H1 (cell line): Measurements from ENCODE around the gene CLPX. TPM values are rescaled to one million over a fixed set of nuclear protein-coding genes. Genes with fewer than 3 reads are reported as not detected.

Source experiments
- CTCF ChIA-PET: fragments of 300-600 bp; sonication (Branson Sonifier 250); formaldehyde crosslinking; loops from one replicate; lab custom pipeline; 2021; ENCODE audit not compliant: partially characterized antibody; lab: Charles Lee
- POLR2A ChIA-PET: fragments of 300-600 bp; sonication (Branson Sonifier 250); formaldehyde crosslinking; loops from one replicate; lab custom pipeline; 2021; ENCODE audit warnings: inconsistent platforms; ENCODE audit not compliant: partially characterized antibody; lab: Charles Lee
- DNase-seq, 2 experiments: peaks; one replicate each; pipeline versions ENCODE4 v3.0.0 to v3.0.0-alpha.2; 2010 to 2022; ENCODE audit warnings: low spot score in 2 of 2, low read depth in 1 of 2, mixed read lengths in 1 of 2
- FAIRE-seq: peaks from 2 replicates; lab custom pipeline; 2011; peaks lifted over from hg19 to GRCh38; lab: Jason Lieb, UNC
- H2AFZ ChIP-seq: 2 replicates; pipeline ENCODE4 v1.8.1; 2012; ENCODE audit warnings: low read length, inconsistent platforms
- H2AK5ac ChIP-seq: 2 replicates; pipeline ENCODE4 v1.6.1; 2013; ENCODE audit warnings: low read depth, low read length
- H2BK120ac ChIP-seq: replicated peaks from 2 replicates; pipeline ENCODE3; 2013; ENCODE audit warnings: low read depth, low read length, inconsistent platforms
- H2BK12ac ChIP-seq: 2 replicates; pipeline ENCODE4 v1.6.1; 2013; ENCODE audit warnings: low read depth, low read length
- H2BK15ac ChIP-seq: 2 replicates; pipeline ENCODE4 v1.6.1; 2013; ENCODE audit warnings: low read length
- H2BK20ac ChIP-seq: 2 replicates; pipeline ENCODE4 v1.6.1; 2013; ENCODE audit warnings: low read length
- H2BK5ac ChIP-seq: 2 replicates; pipeline ENCODE4 v1.6.1; 2013; ENCODE audit warnings: low read depth, low read length
- H3K14ac ChIP-seq: 2 replicates; pipeline ENCODE4 v1.6.1; 2013; ENCODE audit warnings: inconsistent platforms; ENCODE audit not compliant: insufficient read length
- H3K18ac ChIP-seq: 2 replicates; pipeline ENCODE4 v1.6.1; 2013; ENCODE audit warnings: low read length; ENCODE audit errors: extremely low read depth
- H3K23ac ChIP-seq: 2 replicates; pipeline ENCODE4 v1.6.1; 2013; ENCODE audit warnings: inconsistent platforms; ENCODE audit not compliant: insufficient read length
- H3K23me2 ChIP-seq: 2 replicates; pipeline ENCODE4 v1.6.1; 2013; ENCODE audit warnings: low read depth, low read length
- H3K27ac ChIP-seq: 2 replicates; pipeline ENCODE4 v1.6.1; 2011; ENCODE audit warnings: low read depth, low read length, inconsistent platforms
- H3K27me3 ChIP-seq, 4 experiments: replicated peaks in 1 of 4; 1 replicate in 1 of 4; 2 replicates in 3 of 4; pipeline versions ENCODE4 v1.6.1 to v1.8.1; 2011 to 2013; ENCODE audit warnings: low read length in 3 of 4, mild to moderate bottlenecking in 3 of 4, inconsistent platforms in 2 of 4, mixed read lengths in 2 of 4, moderate library complexity in 1 of 4; ENCODE audit not compliant: control insufficient read depth in 3 of 4, insufficient read depth in 3 of 4; ENCODE audit errors: extremely low read depth in 1 of 4
- H3K36me3 ChIP-seq, 4 experiments: 2 replicates each; pipeline versions ENCODE4 v1.6.1 to v1.8.1; 2011 to 2013; ENCODE audit warnings: mild to moderate bottlenecking in 4 of 4, low read length in 3 of 4, moderate library complexity in 2 of 4, control low read depth in 1 of 4, inconsistent platforms in 1 of 4; ENCODE audit not compliant: insufficient read depth in 4 of 4, control insufficient read depth in 2 of 4
- H3K4ac ChIP-seq: replicated peaks from 2 replicates; pipeline ENCODE3; 2013; ENCODE audit warnings: low read length, low read depth, mixed read lengths, inconsistent platforms; ENCODE audit not compliant: insufficient read length
- H3K4me1 ChIP-seq, 4 experiments: replicated peaks in 1 of 4; 1 replicate in 1 of 4; 2 replicates in 3 of 4; pipeline versions ENCODE4 v1.6.1 to v1.8.1; 2011 to 2013; ENCODE audit warnings: low read length in 3 of 4, inconsistent platforms in 2 of 4, mixed read lengths in 1 of 4; ENCODE audit not compliant: insufficient read depth in 4 of 4, control insufficient read depth in 3 of 4
- H3K4me2 ChIP-seq, 2 experiments: 2 replicates each; pipeline versions ENCODE4 v1.6.1 to v1.8.1; 2011 to 2013; ENCODE audit warnings: low read depth in 2 of 2, low read length in 2 of 2, control low read depth in 1 of 2, inconsistent platforms in 1 of 2, mild to moderate bottlenecking in 1 of 2; ENCODE audit not compliant: insufficient read depth in 1 of 2
- H3K4me3 ChIP-seq, 4 experiments: fragments of 200-600, 300-600 bp in 1 of 4; sonication (generic), shearing (Covaris generic), sonication (Bioruptor Twin) in 1 of 4; 2 replicates each; pipeline versions ENCODE4 v1.5.1 to v1.8.1; 2011 to 2016; ENCODE audit warnings: low read length in 4 of 4, low read depth in 3 of 4, control low read depth in 2 of 4, inconsistent platforms in 2 of 4, mild to moderate bottlenecking in 2 of 4, mixed read lengths in 1 of 4, moderate library complexity in 1 of 4; ENCODE audit not compliant: insufficient read depth in 2 of 4; ENCODE audit errors: extremely low read depth in 1 of 4
- H3K56ac ChIP-seq: replicated peaks from 2 replicates; pipeline ENCODE3; 2013; ENCODE audit warnings: low read depth, mild to moderate bottlenecking, mixed read lengths, low read length, inconsistent platforms; ENCODE audit not compliant: insufficient read length
- H3K79me1 ChIP-seq: 2 replicates; pipeline ENCODE4 v1.6.1; 2013; ENCODE audit warnings: low read depth, low read length, control low read depth
- H3K79me2 ChIP-seq, 2 experiments: 2 replicates each; pipeline versions ENCODE4 v1.6.1 to v1.8.1; 2012 to 2013; ENCODE audit warnings: low read length in 2 of 2, mild to moderate bottlenecking in 2 of 2, inconsistent platforms in 1 of 2; ENCODE audit not compliant: insufficient read depth in 2 of 2, control insufficient read depth in 1 of 2
- H3K9ac ChIP-seq, 4 experiments: replicated peaks in 1 of 4; 1 replicate in 1 of 4; 2 replicates in 3 of 4; pipeline versions ENCODE4 v1.6.1 to v1.8.1; 2011 to 2013; ENCODE audit warnings: low read depth in 3 of 4, low read length in 3 of 4, control low read depth in 2 of 4, mild to moderate bottlenecking in 2 of 4, moderate library complexity in 2 of 4, inconsistent platforms in 1 of 4; ENCODE audit errors: extremely low read depth in 1 of 4
- H3K9me3 ChIP-seq, 2 experiments: 2 replicates each; pipeline versions ENCODE4 v1.6.1 to v1.8.1; 2012 to 2013; ENCODE audit warnings: mild to moderate bottlenecking in 2 of 2, moderate library complexity in 2 of 2, control low read depth in 1 of 2, inconsistent platforms in 1 of 2, low read depth in 1 of 2, low read length in 1 of 2, mixed read lengths in 1 of 2; ENCODE audit not compliant: insufficient read depth in 2 of 2
- H4K20me1 ChIP-seq, 2 experiments: replicated peaks in 1 of 2; 2 replicates each; pipeline versions ENCODE3 to v1.8.1; 2011 to 2013; ENCODE audit warnings: inconsistent platforms in 2 of 2, low read length in 2 of 2, mild to moderate bottlenecking in 1 of 2; ENCODE audit not compliant: insufficient read depth in 2 of 2, control insufficient read depth in 1 of 2
- H4K5ac ChIP-seq: 2 replicates; pipeline ENCODE4 v1.6.1; 2013; ENCODE audit warnings: low read length, low read depth, mixed read lengths, inconsistent platforms; ENCODE audit not compliant: insufficient read length
- H4K8ac ChIP-seq: 2 replicates; pipeline ENCODE4 v1.8.0; 2013; ENCODE audit warnings: mild to moderate bottlenecking, moderate library complexity, low read length, inconsistent platforms; ENCODE audit not compliant: insufficient read depth; ENCODE audit errors: extremely low read depth
- H4K91ac ChIP-seq: replicated peaks from 2 replicates; pipeline ENCODE3; 2013; ENCODE audit warnings: low read length, mixed read lengths, inconsistent platforms; ENCODE audit not compliant: insufficient read length
- ASH2L ChIP-seq: fragments of 200-600, 300-600 bp; sonication (generic); IDR thresholded peaks from one replicate; pipeline ENCODE4 v1.7.1; 2017; ENCODE audit warnings: low read length
- BRCA1 ChIP-seq: IDR thresholded peaks from 2 replicates; pipeline ENCODE4 v1.6.1; 2012; ENCODE audit warnings: low read depth, low read length, improper control_type of control experiment
- CBX5 ChIP-seq: fragments of 300-800, 300-1000 bp; sonication (generic); IDR thresholded peaks from 2 replicates; pipeline ENCODE4 v1.7.1; 2016; ENCODE audit warnings: antibody characterized with exemption, low read length, low read depth
- CEBPB ChIP-seq: IDR thresholded peaks from 2 replicates; pipeline ENCODE4 v1.6.1; 2012; ENCODE audit warnings: low read depth, low read length
- CHD1 ChIP-seq: IDR thresholded peaks from 2 replicates; pipeline ENCODE4 v1.6.1; 2012; ENCODE audit warnings: low read depth, low read length, improper control_type of control experiment
- E2F6 ChIP-seq: IDR thresholded peaks from 2 replicates; pipeline ENCODE4 v1.6.1; 2012; ENCODE audit warnings: inconsistent platforms
- EZH2 ChIP-seq: fragments of 200-600 bp; sonication (generic); IDR thresholded peaks from 2 replicates; pipeline ENCODE4 v1.7.1; 2012; ENCODE audit warnings: low read depth, mild to moderate bottlenecking, moderate library complexity, low read length, inconsistent platforms; ENCODE audit not compliant: severe bottlenecking
- FOSL1 ChIP-seq: IDR thresholded peaks from 2 replicates; pipeline ENCODE4 v1.6.1; 2011; ENCODE audit warnings: mild to moderate bottlenecking, low read depth, low read length, moderate library complexity; ENCODE audit not compliant: insufficient read depth
- MAFK ChIP-seq: IDR thresholded peaks from 2 replicates; pipeline ENCODE4 v1.6.1; 2012; ENCODE audit warnings: low read depth, mild to moderate bottlenecking, improper control_type of control experiment, low read length
- TAF7 ChIP-seq: optimal IDR thresholded peaks from 2 replicates; pipeline ENCODE3; 2011; ENCODE audit warnings: low read depth, mild to moderate bottlenecking, inconsistent platforms, low read length, moderate library complexity, borderline replicate concordance
- USF2 ChIP-seq: IDR thresholded peaks from 2 replicates; pipeline ENCODE4 v1.6.1; 2011; ENCODE audit warnings: low read length, improper control_type of control experiment
- WGBS, 2 experiments: shearing (Covaris generic) in 1 of 2; methylation state at CpG; one replicate each; pipeline versions ENCODE4 v1.1.6 to v1.1.7; 2013 to 2015; ENCODE audit warnings: low lambda C conversion rate in 2 of 2, mixed read lengths in 2 of 2, inconsistent platforms in 1 of 2, low coverage in 1 of 2, missing lambda C conversion rate in 1 of 2; ENCODE audit not compliant: insufficient replicate concordance in 2 of 2, insufficient coverage in 1 of 2, insufficient read length in 1 of 2; ENCODE audit errors: extremely low coverage in 1 of 2, missing lambda C conversion rate in 1 of 2; 5-methylcytosine and 5-hydroxymethylcytosine counted together
- polyA plus RNA-seq, 7 experiments: library from polyadenylated mRNA; depleted of rRNA in 3 of 7; stranded (reverse) in 5 of 7; unstranded in 2 of 7; fragments of >200 nt in 5 of 7; fragments of 200-250 nt in 2 of 7; gene quantifications; 1 replicate in 5 of 7; 2 replicates in 1 of 7; 4 replicates in 1 of 7; pipeline versions ENCODE4 v1.2.1 to v1.2.3, GENCODE V29; 2011 to 2013; ENCODE audit warnings: missing spikeins in 2 of 7, mixed read lengths in 2 of 7
- total RNA-seq: library from RNA; stranded (reverse); fragmentation: NEBNext Ultra II Directional; extraction: Animal tissue kit (Norgen Biotek cat#: 25700); gene quantifications from 2 replicates; pipeline ENCODE4 v1.2.1, GENCODE V29; 2021

CLPX gene
- total and polyA plus RNA-seq, 2 of the 8 experiments (the other 6 are each of a cell fraction or from before 2014, with no cell fraction given): 10.5 to 53.6 TPM

GRCh38 chr15:65156692-65157091 is 28.4 kb downstream of the CLPX start:
- FAIRE-seq: no peak
- no peak for DNase-seq
- no peaks in the 10 kb centered on the region for H3K9me3 ChIP-seq
- H3K79me1 ChIP-seq: no peaks in the 10 kb centered on the region
- no peak overlapping the region for H2AFZ ChIP-seq
- no peaks in the 10 kb centered on the region for H3K4me1 ChIP-seq
- no peak overlapping the region for H3K4me2 ChIP-seq
- no peaks in the 10 kb centered on the region for H3K79me2 ChIP-seq
- H3K36me3 ChIP-seq: peaks cover 3 to 64% (median 44%) of the 10 kb centered on the region in 4 experiments; a peak in 7 of 8 replicates
- H2BK20ac ChIP-seq: no peak overlapping the region
- no peak overlapping the region for H2BK15ac ChIP-seq
- no peak overlapping the region for H2BK12ac ChIP-seq
- H3K23me2 ChIP-seq: no peaks in the 10 kb centered on the region; the same call in 1 of the 2 replicates
- no peak overlapping the region for H4K91ac ChIP-seq
- peaks cover 0 to 1% of the 10 kb centered on the region in 2 experiments for H4K20me1 ChIP-seq
- CTCF ChIA-PET: no interaction called here
- H3K9ac ChIP-seq: no peak overlapping the region
- no peak overlapping the region for H3K14ac ChIP-seq
- no peak overlapping the region for H3K56ac ChIP-seq
- no peak overlapping the region for H3K23ac ChIP-seq
- H3K18ac ChIP-seq: no peak overlapping the region
- no peak overlapping the region for H3K4ac ChIP-seq
- no peak overlapping the region for H2BK120ac ChIP-seq
- H3K27ac ChIP-seq: no peak overlapping the region
- no peak overlapping the region for H4K5ac ChIP-seq
- no peak for TF ChIP-seq E2F6
- TF ChIP-seq CBX5: no peak
- no peak for TF ChIP-seq CEBPB
- no peak for TF ChIP-seq BRCA1
- TF ChIP-seq ASH2L: no peak
- no peak for TF ChIP-seq EZH2
- no peak for TF ChIP-seq TAF7
- TF ChIP-seq USF2: no peak
- TF ChIP-seq FOSL1: no peak
- no peak for TF ChIP-seq CHD1
- no peak for TF ChIP-seq MAFK
- no peak overlapping the region for H4K8ac ChIP-seq
- POLR2A ChIA-PET: no interaction called here
- H3K4me3 ChIP-seq: no peak overlapping the region
- no peak overlapping the region for H2AK5ac ChIP-seq
- H2BK5ac ChIP-seq: no peak overlapping the region
- H3K27me3 ChIP-seq: no peaks in the 10 kb centered on the region
- 87% methylated on average over 5 of the region's 5 CpGs; no CpG with 5 or more reads in 1 of the 2 experiments for WGBS, 2 experiments
